H1 (cell line): Measurements from ENCODE around the gene HELT. TPM values are rescaled to one million over a fixed set of nuclear protein-coding genes. Genes with fewer than 3 reads are reported as not detected.

Source experiments
- CTCF ChIA-PET: fragments of 300-600 bp; sonication (Branson Sonifier 250); formaldehyde crosslinking; loops from one replicate; lab custom pipeline; 2021; ENCODE audit not compliant: partially characterized antibody; lab: Charles Lee
- POLR2A ChIA-PET: fragments of 300-600 bp; sonication (Branson Sonifier 250); formaldehyde crosslinking; loops from one replicate; lab custom pipeline; 2021; ENCODE audit warnings: inconsistent platforms; ENCODE audit not compliant: partially characterized antibody; lab: Charles Lee
- DNase-seq, 2 experiments: peaks; one replicate each; pipeline versions ENCODE4 v3.0.0 to v3.0.0-alpha.2; 2010 to 2022; ENCODE audit warnings: low spot score in 2 of 2, low read depth in 1 of 2, mixed read lengths in 1 of 2
- FAIRE-seq: peaks from 2 replicates; lab custom pipeline; 2011; peaks lifted over from hg19 to GRCh38; lab: Jason Lieb, UNC
- H2AFZ ChIP-seq: 2 replicates; pipeline ENCODE4 v1.8.1; 2012; ENCODE audit warnings: low read length, inconsistent platforms
- H2AK5ac ChIP-seq: 2 replicates; pipeline ENCODE4 v1.6.1; 2013; ENCODE audit warnings: low read depth, low read length
- H2BK120ac ChIP-seq: replicated peaks from 2 replicates; pipeline ENCODE3; 2013; ENCODE audit warnings: low read depth, low read length, inconsistent platforms
- H2BK12ac ChIP-seq: 2 replicates; pipeline ENCODE4 v1.6.1; 2013; ENCODE audit warnings: low read depth, low read length
- H2BK15ac ChIP-seq: 2 replicates; pipeline ENCODE4 v1.6.1; 2013; ENCODE audit warnings: low read length
- H2BK20ac ChIP-seq: 2 replicates; pipeline ENCODE4 v1.6.1; 2013; ENCODE audit warnings: low read length
- H2BK5ac ChIP-seq: 2 replicates; pipeline ENCODE4 v1.6.1; 2013; ENCODE audit warnings: low read depth, low read length
- H3K14ac ChIP-seq: 2 replicates; pipeline ENCODE4 v1.6.1; 2013; ENCODE audit warnings: inconsistent platforms; ENCODE audit not compliant: insufficient read length
- H3K18ac ChIP-seq: 2 replicates; pipeline ENCODE4 v1.6.1; 2013; ENCODE audit warnings: low read length; ENCODE audit errors: extremely low read depth
- H3K23ac ChIP-seq: 2 replicates; pipeline ENCODE4 v1.6.1; 2013; ENCODE audit warnings: inconsistent platforms; ENCODE audit not compliant: insufficient read length
- H3K23me2 ChIP-seq: 2 replicates; pipeline ENCODE4 v1.6.1; 2013; ENCODE audit warnings: low read depth, low read length
- H3K27ac ChIP-seq: 2 replicates; pipeline ENCODE4 v1.6.1; 2011; ENCODE audit warnings: low read depth, low read length, inconsistent platforms
- H3K27me3 ChIP-seq, 4 experiments: replicated peaks in 1 of 4; 1 replicate in 1 of 4; 2 replicates in 3 of 4; pipeline versions ENCODE4 v1.6.1 to v1.8.1; 2011 to 2013; ENCODE audit warnings: low read length in 3 of 4, mild to moderate bottlenecking in 3 of 4, inconsistent platforms in 2 of 4, mixed read lengths in 2 of 4, moderate library complexity in 1 of 4; ENCODE audit not compliant: control insufficient read depth in 3 of 4, insufficient read depth in 3 of 4; ENCODE audit errors: extremely low read depth in 1 of 4
- H3K36me3 ChIP-seq, 4 experiments: 2 replicates each; pipeline versions ENCODE4 v1.6.1 to v1.8.1; 2011 to 2013; ENCODE audit warnings: mild to moderate bottlenecking in 4 of 4, low read length in 3 of 4, moderate library complexity in 2 of 4, control low read depth in 1 of 4, inconsistent platforms in 1 of 4; ENCODE audit not compliant: insufficient read depth in 4 of 4, control insufficient read depth in 2 of 4
- H3K4ac ChIP-seq: replicated peaks from 2 replicates; pipeline ENCODE3; 2013; ENCODE audit warnings: low read length, low read depth, mixed read lengths, inconsistent platforms; ENCODE audit not compliant: insufficient read length
- H3K4me1 ChIP-seq, 4 experiments: replicated peaks in 1 of 4; 1 replicate in 1 of 4; 2 replicates in 3 of 4; pipeline versions ENCODE4 v1.6.1 to v1.8.1; 2011 to 2013; ENCODE audit warnings: low read length in 3 of 4, inconsistent platforms in 2 of 4, mixed read lengths in 1 of 4; ENCODE audit not compliant: insufficient read depth in 4 of 4, control insufficient read depth in 3 of 4
- H3K4me2 ChIP-seq, 2 experiments: 2 replicates each; pipeline versions ENCODE4 v1.6.1 to v1.8.1; 2011 to 2013; ENCODE audit warnings: low read depth in 2 of 2, low read length in 2 of 2, control low read depth in 1 of 2, inconsistent platforms in 1 of 2, mild to moderate bottlenecking in 1 of 2; ENCODE audit not compliant: insufficient read depth in 1 of 2
- H3K4me3 ChIP-seq, 4 experiments: fragments of 200-600, 300-600 bp in 1 of 4; sonication (generic), shearing (Covaris generic), sonication (Bioruptor Twin) in 1 of 4; 2 replicates each; pipeline versions ENCODE4 v1.5.1 to v1.8.1; 2011 to 2016; ENCODE audit warnings: low read length in 4 of 4, low read depth in 3 of 4, control low read depth in 2 of 4, inconsistent platforms in 2 of 4, mild to moderate bottlenecking in 2 of 4, mixed read lengths in 1 of 4, moderate library complexity in 1 of 4; ENCODE audit not compliant: insufficient read depth in 2 of 4; ENCODE audit errors: extremely low read depth in 1 of 4
- H3K56ac ChIP-seq: replicated peaks from 2 replicates; pipeline ENCODE3; 2013; ENCODE audit warnings: low read depth, mild to moderate bottlenecking, mixed read lengths, low read length, inconsistent platforms; ENCODE audit not compliant: insufficient read length
- H3K79me1 ChIP-seq: 2 replicates; pipeline ENCODE4 v1.6.1; 2013; ENCODE audit warnings: low read depth, low read length, control low read depth
- H3K79me2 ChIP-seq, 2 experiments: 2 replicates each; pipeline versions ENCODE4 v1.6.1 to v1.8.1; 2012 to 2013; ENCODE audit warnings: low read length in 2 of 2, mild to moderate bottlenecking in 2 of 2, inconsistent platforms in 1 of 2; ENCODE audit not compliant: insufficient read depth in 2 of 2, control insufficient read depth in 1 of 2
- H3K9ac ChIP-seq, 4 experiments: replicated peaks in 1 of 4; 1 replicate in 1 of 4; 2 replicates in 3 of 4; pipeline versions ENCODE4 v1.6.1 to v1.8.1; 2011 to 2013; ENCODE audit warnings: low read depth in 3 of 4, low read length in 3 of 4, control low read depth in 2 of 4, mild to moderate bottlenecking in 2 of 4, moderate library complexity in 2 of 4, inconsistent platforms in 1 of 4; ENCODE audit errors: extremely low read depth in 1 of 4
- H3K9me3 ChIP-seq, 2 experiments: 2 replicates each; pipeline versions ENCODE4 v1.6.1 to v1.8.1; 2012 to 2013; ENCODE audit warnings: mild to moderate bottlenecking in 2 of 2, moderate library complexity in 2 of 2, control low read depth in 1 of 2, inconsistent platforms in 1 of 2, low read depth in 1 of 2, low read length in 1 of 2, mixed read lengths in 1 of 2; ENCODE audit not compliant: insufficient read depth in 2 of 2
- H4K20me1 ChIP-seq, 2 experiments: replicated peaks in 1 of 2; 2 replicates each; pipeline versions ENCODE3 to v1.8.1; 2011 to 2013; ENCODE audit warnings: inconsistent platforms in 2 of 2, low read length in 2 of 2, mild to moderate bottlenecking in 1 of 2; ENCODE audit not compliant: insufficient read depth in 2 of 2, control insufficient read depth in 1 of 2
- H4K5ac ChIP-seq: 2 replicates; pipeline ENCODE4 v1.6.1; 2013; ENCODE audit warnings: low read length, low read depth, mixed read lengths, inconsistent platforms; ENCODE audit not compliant: insufficient read length
- H4K8ac ChIP-seq: 2 replicates; pipeline ENCODE4 v1.8.0; 2013; ENCODE audit warnings: mild to moderate bottlenecking, moderate library complexity, low read length, inconsistent platforms; ENCODE audit not compliant: insufficient read depth; ENCODE audit errors: extremely low read depth
- H4K91ac ChIP-seq: replicated peaks from 2 replicates; pipeline ENCODE3; 2013; ENCODE audit warnings: low read length, mixed read lengths, inconsistent platforms; ENCODE audit not compliant: insufficient read length
- ASH2L ChIP-seq: fragments of 200-600, 300-600 bp; sonication (generic); IDR thresholded peaks from one replicate; pipeline ENCODE4 v1.7.1; 2017; ENCODE audit warnings: low read length
- CEBPB ChIP-seq: IDR thresholded peaks from 2 replicates; pipeline ENCODE4 v1.6.1; 2012; ENCODE audit warnings: low read depth, low read length
- GTF2F1 ChIP-seq: IDR thresholded peaks from 2 replicates; pipeline ENCODE4 v1.6.1; 2012; ENCODE audit warnings: low read depth, low read length, improper control_type of control experiment, borderline replicate concordance
- KDM1A ChIP-seq: fragments of 200-600, 300-600 bp; sonication (generic); IDR thresholded peaks from 2 replicates; pipeline ENCODE4 v1.7.1; 2016; ENCODE audit warnings: mild to moderate bottlenecking, low read length, borderline replicate concordance
- KDM4A ChIP-seq: IDR thresholded peaks from one replicate; pipeline ENCODE4 v1.7.1; 2012; ENCODE audit warnings: low read depth, mild to moderate bottlenecking, moderate library complexity, low read length, inconsistent platforms; ENCODE audit not compliant: severe bottlenecking
- NRF1 ChIP-seq: IDR thresholded peaks from 2 replicates; pipeline ENCODE4 v1.6.1; 2011; ENCODE audit warnings: mild to moderate bottlenecking, low read depth, low read length, improper control_type of control experiment
- POLR2A ChIP-seq, 2 experiments: IDR thresholded peaks; 1 replicate in 1 of 2; 2 replicates in 1 of 2; pipeline ENCODE4 v1.6.1; 2011; ENCODE audit warnings: low read depth in 2 of 2, low read length in 2 of 2, mild to moderate bottlenecking in 2 of 2; ENCODE audit errors: control extremely low read depth in 1 of 2
- RAD21 ChIP-seq, 2 experiments: IDR thresholded peaks in 1 of 2; conservative IDR thresholded peaks in 1 of 2; 2 replicates each; pipeline ENCODE4 v1.6.1; 2011; ENCODE audit warnings: low read depth in 2 of 2, low read length in 2 of 2, improper control_type of control experiment in 1 of 2, inconsistent platforms in 1 of 2, mild to moderate bottlenecking in 1 of 2, moderate library complexity in 1 of 2
- SIN3A ChIP-seq, 2 experiments: IDR thresholded peaks in 1 of 2; conservative IDR thresholded peaks in 1 of 2; 2 replicates each; pipeline ENCODE4 v1.6.1; 2011 to 2012; ENCODE audit warnings: low read length in 2 of 2, improper control_type of control experiment in 1 of 2, low read depth in 1 of 2, mild to moderate bottlenecking in 1 of 2
- YY1 ChIP-seq: IDR thresholded peaks from 2 replicates; pipeline ENCODE4 v1.6.1; 2011; ENCODE audit warnings: low read depth, mild to moderate bottlenecking, low read length
- WGBS, 2 experiments: shearing (Covaris generic) in 1 of 2; methylation state at CpG; one replicate each; pipeline versions ENCODE4 v1.1.6 to v1.1.7; 2013 to 2015; ENCODE audit warnings: low lambda C conversion rate in 2 of 2, mixed read lengths in 2 of 2, inconsistent platforms in 1 of 2, low coverage in 1 of 2, missing lambda C conversion rate in 1 of 2; ENCODE audit not compliant: insufficient replicate concordance in 2 of 2, insufficient coverage in 1 of 2, insufficient read length in 1 of 2; ENCODE audit errors: extremely low coverage in 1 of 2, missing lambda C conversion rate in 1 of 2; 5-methylcytosine and 5-hydroxymethylcytosine counted together
- polyA plus RNA-seq, 7 experiments: library from polyadenylated mRNA; depleted of rRNA in 3 of 7; stranded (reverse) in 5 of 7; unstranded in 2 of 7; fragments of >200 nt in 5 of 7; fragments of 200-250 nt in 2 of 7; gene quantifications; 1 replicate in 5 of 7; 2 replicates in 1 of 7; 4 replicates in 1 of 7; pipeline versions ENCODE4 v1.2.1 to v1.2.3, GENCODE V29; 2011 to 2013; ENCODE audit warnings: missing spikeins in 2 of 7, mixed read lengths in 2 of 7
- total RNA-seq: library from RNA; stranded (reverse); fragmentation: NEBNext Ultra II Directional; extraction: Animal tissue kit (Norgen Biotek cat#: 25700); gene quantifications from 2 replicates; pipeline ENCODE4 v1.2.1, GENCODE V29; 2021
- TF ChIP-seq, protein P1 (sequence below): IDR thresholded peaks from 2 replicates; pipeline ENCODE4 v1.6.1; 2012; ENCODE audit warnings: inconsistent platforms

The HELT gene
- total and polyA plus RNA-seq, 2 of the 8 experiments (the other 6 are each of a cell fraction or from before 2014, with no cell fraction given) = 0.32 to 0.35 TPM

DNA sequence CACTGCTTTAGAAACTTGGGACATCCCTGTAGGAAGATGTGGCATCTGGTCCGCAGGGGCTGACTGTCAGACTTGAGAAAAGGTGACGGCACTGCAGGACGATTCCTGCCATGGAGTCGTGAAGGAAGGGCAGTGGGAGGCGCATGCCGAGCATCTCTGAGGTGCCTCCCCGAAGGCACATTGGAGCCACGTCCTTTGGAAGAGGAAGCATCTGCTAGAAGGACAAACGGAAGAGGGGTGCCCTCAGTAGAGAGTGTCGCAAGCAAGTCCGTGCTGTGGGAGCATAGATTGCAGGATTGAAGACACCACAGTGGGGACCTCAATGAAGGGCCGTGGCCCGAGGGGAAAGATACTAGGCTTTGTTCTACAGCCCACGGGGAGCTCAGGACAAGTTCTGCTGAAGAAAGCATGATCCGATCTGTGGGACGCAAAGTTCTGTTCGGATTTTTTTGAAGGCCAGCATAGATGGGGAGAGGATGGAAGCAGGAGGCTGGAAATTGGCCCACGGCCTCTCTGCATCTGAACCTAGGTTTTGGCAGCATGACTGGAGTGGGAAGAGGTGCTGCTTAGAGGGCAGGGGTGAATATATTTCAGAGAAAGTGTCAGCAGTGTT lies 24.2 kb upstream of the HELT start:
- H2BK20ac ChIP-seq = no peak overlapping the region
- no peak overlapping the region for H2AK5ac ChIP-seq
- TF ChIP-seq KDM4A (no peak), NRF1 (no peak), POLR2A (IDR thresholded peaks at IDR 0.05; ENCODE audit: control extremely low read depth in 1 of 2, low read depth in 2 of 2, low read length in 2 of 2) (no peak), SIN3A (conservative IDR thresholded peaks at IDR 0.05 in 1 of 2, IDR thresholded peaks at IDR 0.05 in 1 of 2; ENCODE audit: low read depth in 1 of 2, low read length in 2 of 2) (no peak), RAD21 (IDR thresholded peaks at IDR 0.05 in 1 of 2, conservative IDR thresholded peaks at IDR 0.05 in 1 of 2; ENCODE audit: low read depth in 2 of 2, low read length in 2 of 2) (no peak), GTF2F1 (no peak), CEBPB (no peak), KDM1A (no peak), YY1 (no peak), ASH2L (no peak)
- TF ChIP-seq, protein P1, sequence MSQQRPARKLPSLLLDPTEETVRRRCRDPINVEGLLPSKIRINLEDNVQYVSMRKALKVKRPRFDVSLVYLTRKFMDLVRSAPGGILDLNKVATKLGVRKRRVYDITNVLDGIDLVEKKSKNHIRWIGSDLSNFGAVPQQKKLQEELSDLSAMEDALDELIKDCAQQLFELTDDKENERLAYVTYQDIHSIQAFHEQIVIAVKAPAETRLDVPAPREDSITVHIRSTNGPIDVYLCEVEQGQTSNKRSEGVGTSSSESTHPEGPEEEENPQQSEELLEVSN = no peak
- H3K27me3 ChIP-seq = no peaks in the 10 kb centered on the region
- H4K91ac ChIP-seq = no peak overlapping the region
- H2BK12ac ChIP-seq = no peak overlapping the region
- no peak overlapping the region for H3K23ac ChIP-seq
- no peak overlapping the region for H3K14ac ChIP-seq
- H2BK5ac ChIP-seq = no peak overlapping the region
- H3K23me2 ChIP-seq = no peaks in the 10 kb centered on the region
- H3K79me1 ChIP-seq = no peaks in the 10 kb centered on the region
- no peaks in the 10 kb centered on the region for H3K79me2 ChIP-seq
- no peak overlapping the region for H2BK120ac ChIP-seq
- H3K4me2 ChIP-seq = no peak overlapping the region
- H3K4me1 ChIP-seq = no peaks in the 10 kb centered on the region
- H3K36me3 ChIP-seq = no peaks in the 10 kb centered on the region
- H3K27ac ChIP-seq = no peak overlapping the region
- POLR2A ChIA-PET = no interaction called here
- no peak overlapping the region for H3K4me3 ChIP-seq
- H3K18ac ChIP-seq = no peak overlapping the region
- WGBS, 2 experiments = 86% methylated on average over 18 of the region's 18 CpGs; no CpG with 5 or more reads in 1 of the 2 experiments
- H2AFZ ChIP-seq = no peak overlapping the region
- no peak overlapping the region for H3K56ac ChIP-seq
- H3K9me3 ChIP-seq = no peaks in the 10 kb centered on the region
- CTCF ChIA-PET = interaction anchor here (0.8 to 3.1 kb wide), 9 partner anchors 10 to 190 kb away, joined by 3 to 10 read pairs (median 5); no protein-coding TSS in a partner anchor
- no peaks in the 10 kb centered on the region for H4K20me1 ChIP-seq
- no peak overlapping the region for H4K5ac ChIP-seq
- H3K4ac ChIP-seq = no peak overlapping the region
- H2BK15ac ChIP-seq = no peak overlapping the region
- no peak for FAIRE-seq
- no peak for DNase-seq
- H4K8ac ChIP-seq = no peak overlapping the region
- no peak overlapping the region for H3K9ac ChIP-seq
